ENCODE data around the gene SLC9A8.

DNA sequence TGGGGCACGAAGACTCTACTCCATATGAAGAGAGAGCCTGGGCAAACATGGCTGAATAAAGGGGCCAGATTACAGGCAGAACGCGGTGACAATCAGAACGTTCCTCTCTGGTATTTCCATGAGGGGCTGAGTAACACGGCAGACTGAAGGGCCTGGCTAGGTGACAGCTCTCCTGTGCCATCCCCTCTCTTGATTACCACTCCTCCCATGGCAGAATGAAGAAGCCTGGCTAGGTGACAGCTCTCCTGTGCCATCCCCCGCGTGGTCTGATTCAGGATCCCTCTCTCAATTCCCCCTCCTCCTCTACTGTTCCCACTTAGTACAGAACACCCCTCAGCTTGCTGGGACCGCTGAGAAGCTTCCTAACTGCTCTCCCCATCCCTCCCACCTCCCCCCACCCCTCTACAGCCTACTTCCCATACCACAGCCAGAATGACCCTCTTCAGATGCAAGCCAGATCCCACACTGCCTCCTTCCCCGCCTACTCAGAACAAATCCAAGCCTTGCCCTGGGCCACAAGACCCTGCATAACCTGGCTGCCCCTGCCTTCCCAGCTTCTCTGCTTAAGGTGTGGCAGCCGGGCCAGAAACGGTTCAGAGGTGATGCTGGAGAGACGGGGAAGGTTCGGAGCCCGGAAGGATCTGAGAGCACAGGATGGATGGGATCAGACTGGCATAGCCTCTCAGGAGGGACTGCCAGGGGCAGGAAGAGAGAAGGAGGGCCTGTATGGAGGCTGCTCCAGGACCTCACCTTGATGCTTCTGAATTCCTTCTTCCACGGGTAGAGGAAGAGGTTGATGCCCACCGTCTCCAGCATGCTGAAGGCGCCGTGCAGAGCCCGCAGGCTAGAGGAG is 95.0 kb downstream of the SLC9A8 start:
- TF ChIP-seq TAF1 (IDR thresholded peaks at IDR 0.05; ENCODE audit: low read depth) (no peak), CEBPB (IDR thresholded peaks at IDR 0.05) (no peak), TCF12 (IDR thresholded peaks at IDR 0.05; ENCODE audit: low read depth) (no peak)
- TF ChIP-seq, protein P1, sequence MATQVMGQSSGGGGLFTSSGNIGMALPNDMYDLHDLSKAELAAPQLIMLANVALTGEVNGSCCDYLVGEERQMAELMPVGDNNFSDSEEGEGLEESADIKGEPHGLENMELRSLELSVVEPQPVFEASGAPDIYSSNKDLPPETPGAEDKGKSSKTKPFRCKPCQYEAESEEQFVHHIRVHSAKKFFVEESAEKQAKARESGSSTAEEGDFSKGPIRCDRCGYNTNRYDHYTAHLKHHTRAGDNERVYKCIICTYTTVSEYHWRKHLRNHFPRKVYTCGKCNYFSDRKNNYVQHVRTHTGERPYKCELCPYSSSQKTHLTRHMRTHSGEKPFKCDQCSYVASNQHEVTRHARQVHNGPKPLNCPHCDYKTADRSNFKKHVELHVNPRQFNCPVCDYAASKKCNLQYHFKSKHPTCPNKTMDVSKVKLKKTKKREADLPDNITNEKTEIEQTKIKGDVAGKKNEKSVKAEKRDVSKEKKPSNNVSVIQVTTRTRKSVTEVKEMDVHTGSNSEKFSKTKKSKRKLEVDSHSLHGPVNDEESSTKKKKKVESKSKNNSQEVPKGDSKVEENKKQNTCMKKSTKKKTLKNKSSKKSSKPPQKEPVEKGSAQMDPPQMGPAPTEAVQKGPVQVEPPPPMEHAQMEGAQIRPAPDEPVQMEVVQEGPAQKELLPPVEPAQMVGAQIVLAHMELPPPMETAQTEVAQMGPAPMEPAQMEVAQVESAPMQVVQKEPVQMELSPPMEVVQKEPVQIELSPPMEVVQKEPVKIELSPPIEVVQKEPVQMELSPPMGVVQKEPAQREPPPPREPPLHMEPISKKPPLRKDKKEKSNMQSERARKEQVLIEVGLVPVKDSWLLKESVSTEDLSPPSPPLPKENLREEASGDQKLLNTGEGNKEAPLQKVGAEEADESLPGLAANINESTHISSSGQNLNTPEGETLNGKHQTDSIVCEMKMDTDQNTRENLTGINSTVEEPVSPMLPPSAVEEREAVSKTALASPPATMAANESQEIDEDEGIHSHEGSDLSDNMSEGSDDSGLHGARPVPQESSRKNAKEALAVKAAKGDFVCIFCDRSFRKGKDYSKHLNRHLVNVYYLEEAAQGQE (IDR thresholded peaks at IDR 0.05; ENCODE audit: low read depth), result no peak
- TF ChIP-seq, protein P2, sequence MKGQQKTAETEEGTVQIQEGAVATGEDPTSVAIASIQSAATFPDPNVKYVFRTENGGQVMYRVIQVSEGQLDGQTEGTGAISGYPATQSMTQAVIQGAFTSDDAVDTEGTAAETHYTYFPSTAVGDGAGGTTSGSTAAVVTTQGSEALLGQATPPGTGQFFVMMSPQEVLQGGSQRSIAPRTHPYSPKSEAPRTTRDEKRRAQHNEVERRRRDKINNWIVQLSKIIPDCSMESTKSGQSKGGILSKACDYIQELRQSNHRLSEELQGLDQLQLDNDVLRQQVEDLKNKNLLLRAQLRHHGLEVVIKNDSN (IDR thresholded peaks at IDR 0.05), result no peak
- TF ChIP-seq, protein P3, sequence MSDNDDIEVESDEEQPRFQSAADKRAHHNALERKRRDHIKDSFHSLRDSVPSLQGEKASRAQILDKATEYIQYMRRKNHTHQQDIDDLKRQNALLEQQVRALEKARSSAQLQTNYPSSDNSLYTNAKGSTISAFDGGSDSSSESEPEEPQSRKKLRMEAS (IDR thresholded peaks at IDR 0.05), result no peak

Measured in Ishikawa (cell line).